A673 (cell line): Measurements from ENCODE around the gene UNKL. TPM values are rescaled to one million over a fixed set of nuclear protein-coding genes. Genes with fewer than 3 reads are reported as not detected.

Experiments used
- BruUV-seq: library from RNA; stranded (reverse); fragments of 400-500 nt; replicated peaks from 2 replicates; lab custom pipeline; 2021; lab: Mats Ljungman, UMichigan
- CTCF ChIA-PET: fragments of 300-600 bp; sonication (Branson Sonifier 250); formaldehyde crosslinking; loops from one replicate; lab custom pipeline; 2022; ENCODE audit warnings: antibody characterized with exemption; lab: Charles Lee
- POLR2A ChIA-PET: fragments of 300-600 bp; sonication (Branson Sonifier 250); formaldehyde crosslinking; loops from one replicate; lab custom pipeline; 2022; ENCODE audit warnings: antibody characterized with exemption; ENCODE audit not compliant: low non-redundant PET; lab: Charles Lee
- DNase-seq: peaks from one replicate; pipeline ENCODE4 v3.0.0-alpha.2; 2015; ENCODE audit warnings: low spot score
- H3K27ac ChIP-seq: fragments of 200-600 bp; sonication (generic); 2 replicates; pipeline ENCODE4 v1.5.1; 2016; ENCODE audit warnings: mixed run types, low read depth, mild to moderate bottlenecking, mixed read lengths, antibody characterized with exemption, low read length; ENCODE audit not compliant: poor library complexity, severe bottlenecking
- H3K27me3 ChIP-seq: fragments of 200-600 bp; sonication (generic); replicated peaks from 2 replicates; pipeline ENCODE4 v1.6.1; 2017; ENCODE audit warnings: mixed run types, low read depth, mild to moderate bottlenecking, mixed read lengths, antibody characterized with exemption, low read length; ENCODE audit not compliant: insufficient read depth, poor library complexity
- H3K36me3 ChIP-seq: fragments of 200-600 bp; sonication (generic); 2 replicates; pipeline ENCODE4 v1.6.1; 2016; ENCODE audit warnings: mixed run types, mild to moderate bottlenecking, mixed read lengths, antibody characterized with exemption, low read length; ENCODE audit not compliant: insufficient read depth, poor library complexity, severe bottlenecking
- H3K4me1 ChIP-seq: fragments of 200-600 bp; sonication (generic); 2 replicates; pipeline ENCODE4 v1.6.1; 2017; ENCODE audit warnings: mixed run types, mild to moderate bottlenecking, mixed read lengths, antibody characterized with exemption, low read length; ENCODE audit not compliant: insufficient read depth, poor library complexity, severe bottlenecking
- H3K4me3 ChIP-seq: fragments of 200-600 bp; sonication (generic); 2 replicates; pipeline ENCODE4 v1.5.1; 2016; ENCODE audit warnings: low read depth, mixed run types, mild to moderate bottlenecking, mixed read lengths, low read length; ENCODE audit not compliant: poor library complexity, severe bottlenecking
- H3K9me3 ChIP-seq: fragments of 200-600 bp; sonication (generic); 2 replicates; pipeline ENCODE4 v1.6.1; 2016; ENCODE audit warnings: mixed run types, low read depth, mild to moderate bottlenecking, mixed read lengths, antibody characterized with exemption, low read length; ENCODE audit not compliant: poor library complexity, severe bottlenecking
- EZH2 ChIP-seq: fragments of 200-600 bp; sonication (generic); IDR thresholded peaks from 2 replicates; pipeline ENCODE4 v1.6.1; 2017; ENCODE audit warnings: borderline replicate concordance, low read depth, mild to moderate bottlenecking, mixed read lengths, antibody characterized with exemption, low read length; ENCODE audit not compliant: poor library complexity, severe bottlenecking
- intact Hi-C: fragments of 100-400 bp; cut with micrococcal nuclease; formaldehyde crosslinking; loops from one replicate; pipeline ENCODE4 v1.10.0; 2022; ENCODE audit not compliant: unreplicated experiment
- total RNA-seq: library from RNA; stranded (reverse); gene quantifications from 2 replicates; pipeline ENCODE4 v1.2.3, GENCODE V29; 2021
- TF ChIP-seq, protein P1 (sequence below): fragments of 300-800, 200-600 bp; sonication (generic); conservative IDR thresholded peaks from 2 replicates; pipeline ENCODE4 v1.5.1; 2017; ENCODE audit warnings: low read depth, mild to moderate bottlenecking, antibody characterized with exemption, low read length, moderate library complexity, mixed read lengths

UNKL gene
- total RNA-seq, 1 experiment from 2014 or later = 88.5 TPM

DNA sequence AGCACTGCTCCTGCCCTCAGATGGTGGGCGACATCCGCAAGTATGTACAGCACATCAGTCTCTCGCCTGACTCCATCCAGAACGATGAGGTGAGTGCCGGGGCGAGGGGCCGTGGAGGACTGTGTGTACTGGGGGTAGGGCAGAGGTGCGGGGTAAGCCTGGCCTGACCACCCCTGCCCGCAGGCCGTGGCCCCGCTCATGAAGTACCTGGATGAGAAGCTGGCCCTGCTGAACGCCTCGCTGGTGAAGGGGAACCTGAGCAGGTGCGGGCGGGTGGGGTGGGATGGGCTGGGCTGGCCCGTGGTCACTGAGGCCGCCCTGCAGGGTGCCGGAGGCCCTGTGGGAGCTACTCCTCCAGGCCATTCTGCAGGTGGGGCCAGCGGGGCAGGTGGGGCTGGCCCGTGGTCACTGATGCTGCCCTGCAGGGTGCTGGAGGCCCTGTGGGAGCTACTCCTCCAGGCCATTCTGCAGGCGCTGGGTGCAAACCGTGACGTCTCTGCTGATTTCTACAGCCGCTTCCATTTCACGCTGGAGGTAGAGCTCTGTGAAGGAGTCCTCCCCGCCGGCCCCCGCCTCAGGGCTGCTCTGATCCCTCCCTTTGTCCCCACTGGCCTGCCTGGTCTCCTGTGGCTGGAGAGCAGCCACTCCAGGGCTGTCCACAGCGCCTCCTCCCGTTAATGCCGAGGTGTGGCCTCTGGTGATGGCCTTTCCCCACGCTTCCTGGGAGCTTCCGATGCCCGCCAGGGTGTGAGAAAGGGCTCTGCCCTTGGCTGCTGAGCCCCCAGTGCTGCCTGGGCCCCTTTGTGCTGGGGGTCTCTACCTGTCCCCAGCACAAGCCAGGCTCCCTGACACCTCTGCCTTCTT lies 67.8 kb downstream of the UNKL start:
- Histone ChIP-seq H3K4me1 (peaks cover 9% of the 10 kb centered on the region), H3K9me3 (no peaks in the 10 kb centered on the region), H3K36me3 (peaks cover 4% of the 10 kb centered on the region), H3K27ac (no peak overlapping the region), H3K4me3 (no peak overlapping the region), H3K27me3 (no peaks in the 10 kb centered on the region)
- ChIA-PET POLR2A (interaction anchor here (0.6 kb wide), 1 partner anchor 16 kb away, joined by 3 read pairs; no protein-coding TSS in a partner anchor), CTCF (no interaction called here)
- TF ChIP-seq, protein P1, sequence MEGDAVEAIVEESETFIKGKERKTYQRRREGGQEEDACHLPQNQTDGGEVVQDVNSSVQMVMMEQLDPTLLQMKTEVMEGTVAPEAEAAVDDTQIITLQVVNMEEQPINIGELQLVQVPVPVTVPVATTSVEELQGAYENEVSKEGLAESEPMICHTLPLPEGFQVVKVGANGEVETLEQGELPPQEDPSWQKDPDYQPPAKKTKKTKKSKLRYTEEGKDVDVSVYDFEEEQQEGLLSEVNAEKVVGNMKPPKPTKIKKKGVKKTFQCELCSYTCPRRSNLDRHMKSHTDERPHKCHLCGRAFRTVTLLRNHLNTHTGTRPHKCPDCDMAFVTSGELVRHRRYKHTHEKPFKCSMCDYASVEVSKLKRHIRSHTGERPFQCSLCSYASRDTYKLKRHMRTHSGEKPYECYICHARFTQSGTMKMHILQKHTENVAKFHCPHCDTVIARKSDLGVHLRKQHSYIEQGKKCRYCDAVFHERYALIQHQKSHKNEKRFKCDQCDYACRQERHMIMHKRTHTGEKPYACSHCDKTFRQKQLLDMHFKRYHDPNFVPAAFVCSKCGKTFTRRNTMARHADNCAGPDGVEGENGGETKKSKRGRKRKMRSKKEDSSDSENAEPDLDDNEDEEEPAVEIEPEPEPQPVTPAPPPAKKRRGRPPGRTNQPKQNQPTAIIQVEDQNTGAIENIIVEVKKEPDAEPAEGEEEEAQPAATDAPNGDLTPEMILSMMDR = no peak
- no peak for TF ChIP-seq EZH2
- no TSS peak for BruUV-seq
- no peak for DNase-seq
- intact Hi-C loops = no loop called here

DNA sequence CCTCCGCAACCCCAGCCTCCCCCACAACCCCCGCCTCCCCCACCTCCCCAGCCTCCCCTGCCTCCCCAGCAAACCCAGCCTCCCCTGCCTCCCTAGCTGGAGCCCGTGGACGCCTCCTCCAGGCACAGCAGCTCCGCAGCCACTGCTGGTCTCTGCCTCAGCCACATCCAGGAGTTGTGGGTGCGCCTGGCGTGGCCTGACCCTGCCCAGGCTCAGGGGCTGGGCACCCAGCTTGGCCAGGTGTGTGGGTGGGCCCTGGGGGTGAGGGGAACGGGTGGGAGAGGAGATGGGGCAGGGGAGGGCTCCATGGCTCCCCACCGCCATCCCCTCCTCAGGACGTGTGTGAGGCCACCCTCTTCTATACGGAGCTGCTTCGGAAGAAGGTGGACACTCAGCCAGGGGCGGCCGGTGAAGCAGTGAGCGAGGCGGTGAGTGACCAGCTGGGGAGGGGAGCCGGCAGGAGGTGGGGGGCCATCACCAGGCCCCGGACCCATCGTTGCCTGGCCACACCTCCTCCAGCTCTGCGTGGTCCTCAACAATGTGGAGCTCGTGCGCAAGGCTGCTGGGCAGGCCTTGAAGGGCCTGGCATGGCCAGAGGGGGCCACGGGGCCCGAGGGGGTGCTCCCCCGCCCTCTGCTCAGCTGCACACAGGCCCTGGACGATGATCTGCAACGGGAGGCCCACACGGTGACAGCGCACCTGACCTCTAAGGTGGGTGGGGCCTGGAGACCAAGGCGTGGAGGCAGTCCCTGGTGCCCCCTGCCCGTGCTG lies 68.7 kb downstream of the UNKL start:
- no peaks in the 10 kb centered on the region for H3K27me3 ChIP-seq
- TF ChIP-seq EZH2 = no peak
- TF ChIP-seq, protein P1 = no peak
- no peaks in the 10 kb centered on the region for H3K9me3 ChIP-seq
- ChIA-PET POLR2A (no interaction called here), CTCF (interaction anchor here (1.0 kb wide), 1 partner anchor 380 kb away, joined by 3 read pairs; no protein-coding TSS in a partner anchor)
- H3K36me3 ChIP-seq = peaks cover 4% of the 10 kb centered on the region
- DNase-seq = no peak
- H3K4me3 ChIP-seq = no peak overlapping the region
- intact Hi-C loops = no loop called here
- no TSS peak for BruUV-seq
- no peak overlapping the region for H3K27ac ChIP-seq
- H3K4me1 ChIP-seq = peaks cover 8% of the 10 kb centered on the region

DNA sequence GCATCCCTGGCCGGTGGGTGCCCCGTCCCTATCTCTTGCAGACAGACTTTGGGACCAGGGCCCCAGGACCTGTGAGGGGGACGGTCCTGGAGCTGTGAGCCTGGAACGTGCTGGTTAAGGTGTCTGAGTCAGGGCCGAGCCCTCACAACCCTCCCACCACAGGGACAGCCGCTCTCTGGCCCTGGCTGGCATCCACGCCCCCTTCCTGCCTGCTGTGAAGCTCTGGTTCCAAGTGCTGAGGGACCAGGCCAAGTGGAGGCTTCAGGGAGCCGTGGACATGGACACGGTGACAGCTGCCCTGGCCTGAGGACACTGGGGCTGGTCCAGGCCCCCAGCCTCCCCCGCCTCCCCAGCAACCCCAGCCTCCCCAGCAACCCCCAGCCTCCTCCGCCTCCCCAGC lies 69.4 kb downstream of the UNKL start:
- H3K36me3 ChIP-seq = peaks cover 4% of the 10 kb centered on the region
- H3K27ac ChIP-seq = no peak overlapping the region
- no peak for DNase-seq
- ChIA-PET CTCF (interaction anchor here (1.0 kb wide), 1 partner anchor 381 kb away, joined by 3 read pairs; no protein-coding TSS in a partner anchor), POLR2A (no interaction called here)
- H3K27me3 ChIP-seq = no peaks in the 10 kb centered on the region
- intact Hi-C loops = no loop called here
- no TSS peak for BruUV-seq
- TF ChIP-seq, protein P1 = no peak
- no peak for TF ChIP-seq EZH2
- H3K9me3 ChIP-seq = no peaks in the 10 kb centered on the region
- H3K4me1 ChIP-seq = peaks cover 7% of the 10 kb centered on the region
- no peak overlapping the region for H3K4me3 ChIP-seq
